HG02852 (cell line): Measurements from ENCODE around the gene TRIM33.
"Not testable (repeated sequence)": the region's sequence is repeated elsewhere in the genome, so short reads cannot be mapped to it uniquely, and the experiment has no call there.

Experiments
- ATAC-seq: cut with Tn5 transposase; IDR thresholded peaks from one replicate; pipeline ENCODE4 v1.9.1; 2021; ENCODE audit warnings: mild to moderate bottlenecking, moderate library complexity; ENCODE audit not compliant: unreplicated experiment

TRIM33 gene

DNA sequence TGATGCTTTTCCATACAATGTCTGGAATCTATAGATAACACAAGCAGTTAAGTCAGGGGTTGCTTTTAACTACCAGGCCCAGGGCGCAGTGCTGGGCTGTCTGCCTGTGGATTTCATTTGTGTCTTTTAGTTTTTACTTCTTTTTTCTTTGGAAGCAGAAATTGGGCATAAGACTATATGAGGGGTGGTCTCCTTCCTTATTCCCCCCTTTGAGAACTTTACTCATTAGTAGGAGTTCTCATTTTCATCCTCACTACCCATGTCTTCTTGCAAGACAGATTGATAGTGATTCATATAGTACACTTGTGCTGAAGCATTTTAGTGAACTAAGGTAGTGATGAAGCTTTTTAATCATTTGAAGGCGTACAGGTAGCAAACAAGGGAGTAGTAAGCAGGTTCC lies 147.8 kb downstream of the TRIM33 start:
- not testable (repeated sequence) for ATAC-seq

DNA sequence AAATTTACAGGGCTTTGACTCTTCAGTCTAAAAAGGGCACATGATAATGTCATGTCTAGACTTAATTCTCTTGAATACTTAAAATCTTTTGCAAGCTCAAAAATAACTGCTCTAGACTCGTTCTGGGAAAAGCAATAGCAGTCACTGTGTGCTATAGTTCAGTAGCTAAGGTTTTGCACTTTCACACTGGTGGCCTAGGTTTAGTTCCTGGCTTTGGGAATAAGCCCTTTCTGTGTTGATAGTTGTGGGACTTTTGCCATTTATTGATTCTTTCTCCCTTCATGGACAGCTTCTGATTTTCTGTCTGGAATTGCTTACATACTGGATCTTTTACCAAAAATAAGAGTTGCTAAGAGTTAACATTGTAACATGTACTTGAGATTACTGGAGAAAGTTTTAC lies 151.2 kb downstream of the TRIM33 start:
- no peak for ATAC-seq

DNA sequence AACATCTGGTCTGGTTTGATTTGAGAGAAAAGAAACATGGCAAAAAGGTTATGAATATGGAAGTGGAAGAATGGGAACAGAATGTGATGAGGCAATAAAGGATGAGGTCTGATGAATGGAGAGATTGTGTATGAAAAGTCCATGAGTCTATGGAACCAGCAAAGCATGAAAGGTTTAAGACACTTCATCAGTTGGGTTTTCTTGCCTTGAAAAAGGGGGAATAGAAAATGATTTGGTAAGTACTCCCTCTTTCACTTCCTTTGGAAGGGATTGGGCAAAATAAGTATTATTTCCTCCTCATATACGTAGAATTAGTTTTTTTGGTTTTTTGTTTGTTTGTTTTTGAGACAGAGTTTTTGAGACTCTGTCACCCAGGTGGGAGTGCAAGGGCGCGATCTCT lies 155.8 kb downstream of the TRIM33 start:
- no peak for ATAC-seq

DNA sequence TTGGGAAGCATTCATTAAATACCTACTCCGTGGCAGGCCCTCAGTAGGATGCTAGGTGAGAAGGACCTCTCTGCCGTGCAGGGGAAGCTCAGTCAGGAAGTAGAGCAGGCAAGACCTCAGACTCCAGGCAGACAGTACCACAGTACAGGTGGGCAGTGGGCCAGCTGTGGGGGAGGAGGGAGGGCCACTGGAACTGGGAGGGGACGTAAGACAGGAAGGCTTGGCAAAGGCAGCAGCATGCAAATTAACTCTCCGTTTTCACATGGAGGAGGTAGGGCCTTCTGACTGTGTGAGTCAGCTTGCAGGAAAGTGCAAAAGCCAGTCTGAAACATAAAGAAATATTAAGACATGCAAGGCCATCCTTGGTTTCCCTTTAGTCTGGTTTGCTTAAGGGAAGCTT lies 157.7 kb downstream of the TRIM33 start:
- peak; percentile 41 for ATAC-seq

DNA sequence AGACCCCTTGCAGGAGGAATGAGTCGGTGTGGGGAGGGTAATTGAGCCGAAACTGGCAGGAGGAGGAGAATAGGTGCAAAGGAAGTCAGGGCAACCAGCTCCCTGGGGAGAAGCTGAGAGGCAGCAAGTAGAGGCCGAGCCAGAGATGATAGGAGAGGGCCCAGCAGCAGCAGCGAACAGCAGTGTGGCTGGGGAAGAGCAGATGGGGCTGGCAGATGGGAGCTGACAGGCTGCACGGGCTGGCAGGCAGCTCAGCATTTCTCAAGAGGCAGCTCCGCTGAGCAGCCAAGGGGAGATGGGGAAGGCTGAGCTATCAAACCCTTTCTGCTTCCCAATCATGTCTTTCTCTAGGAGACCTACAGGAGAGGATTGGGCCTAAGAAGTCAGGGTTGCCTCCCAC lies 158.2 kb downstream of the TRIM33 start:
- no peak for ATAC-seq

DNA sequence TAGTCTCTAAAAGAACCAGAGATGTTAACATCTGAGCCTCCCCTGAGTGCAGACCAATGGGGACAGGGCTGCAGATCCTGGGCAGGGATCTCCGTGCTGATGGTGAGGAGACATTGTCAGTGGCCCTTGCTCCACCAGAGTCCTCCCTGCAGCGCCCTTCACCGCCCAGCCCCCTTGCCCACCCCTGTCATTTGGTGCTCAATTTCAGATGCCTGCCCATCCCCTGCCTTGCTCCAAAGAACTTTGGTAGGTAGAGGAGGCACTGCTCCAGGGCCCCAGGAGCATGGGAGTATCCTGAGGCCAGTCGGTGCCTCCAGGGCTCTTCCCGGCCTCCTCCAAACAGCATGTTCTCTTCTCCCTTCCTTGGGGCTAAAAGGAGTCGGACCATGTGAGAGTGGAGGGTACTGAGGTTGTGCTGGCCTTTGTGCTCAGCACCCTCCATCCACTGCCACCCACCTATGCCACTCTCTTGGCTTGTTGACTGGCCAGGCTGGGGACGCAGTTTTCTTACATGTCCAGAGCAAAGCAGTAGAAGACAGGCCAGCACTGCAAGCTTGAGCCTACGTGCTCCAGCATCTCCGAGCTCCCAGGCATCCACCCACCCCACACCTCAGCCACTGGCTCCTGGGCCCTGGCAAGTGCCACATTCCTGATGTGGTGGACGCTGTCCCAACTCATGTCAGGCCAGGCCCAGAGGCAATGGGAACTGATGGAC lies 160.1 kb downstream of the TRIM33 start:
- no peak for ATAC-seq

DNA sequence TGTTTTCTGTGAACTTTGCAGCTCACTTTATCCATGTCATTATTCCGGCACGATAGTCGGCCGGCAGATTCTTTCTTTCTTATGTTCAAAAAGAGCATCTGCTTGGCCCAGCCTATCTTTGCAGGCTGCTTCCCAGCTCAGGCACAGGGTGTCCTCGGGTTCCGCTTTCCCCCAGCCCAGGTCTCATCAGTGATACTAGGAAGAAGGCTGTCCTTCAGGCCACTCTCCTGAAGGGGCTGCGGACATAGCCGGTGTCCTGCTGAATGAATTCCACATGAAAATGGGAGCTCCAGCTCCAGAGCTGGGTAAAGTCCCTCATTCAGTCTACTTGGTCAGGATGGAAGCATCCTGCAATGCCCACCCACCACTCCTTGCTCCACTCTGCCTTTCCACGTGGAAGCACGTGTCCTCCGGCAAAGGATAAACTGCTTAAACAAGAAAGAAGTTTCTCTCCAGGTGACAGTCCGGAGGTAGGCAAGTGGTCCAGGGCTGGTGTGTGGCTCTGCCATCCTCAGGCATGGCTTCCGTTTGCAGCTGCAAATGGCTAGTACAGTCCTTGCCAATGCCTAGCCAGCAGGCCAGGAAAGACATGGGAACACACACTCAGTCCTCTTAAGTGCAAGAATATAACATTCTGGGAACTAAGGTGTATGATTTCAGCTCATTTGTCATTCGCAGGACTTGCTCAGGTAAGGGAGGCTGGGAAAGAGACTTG lies 161.0 kb downstream of the TRIM33 start:
- ATAC-seq = no peak

DNA sequence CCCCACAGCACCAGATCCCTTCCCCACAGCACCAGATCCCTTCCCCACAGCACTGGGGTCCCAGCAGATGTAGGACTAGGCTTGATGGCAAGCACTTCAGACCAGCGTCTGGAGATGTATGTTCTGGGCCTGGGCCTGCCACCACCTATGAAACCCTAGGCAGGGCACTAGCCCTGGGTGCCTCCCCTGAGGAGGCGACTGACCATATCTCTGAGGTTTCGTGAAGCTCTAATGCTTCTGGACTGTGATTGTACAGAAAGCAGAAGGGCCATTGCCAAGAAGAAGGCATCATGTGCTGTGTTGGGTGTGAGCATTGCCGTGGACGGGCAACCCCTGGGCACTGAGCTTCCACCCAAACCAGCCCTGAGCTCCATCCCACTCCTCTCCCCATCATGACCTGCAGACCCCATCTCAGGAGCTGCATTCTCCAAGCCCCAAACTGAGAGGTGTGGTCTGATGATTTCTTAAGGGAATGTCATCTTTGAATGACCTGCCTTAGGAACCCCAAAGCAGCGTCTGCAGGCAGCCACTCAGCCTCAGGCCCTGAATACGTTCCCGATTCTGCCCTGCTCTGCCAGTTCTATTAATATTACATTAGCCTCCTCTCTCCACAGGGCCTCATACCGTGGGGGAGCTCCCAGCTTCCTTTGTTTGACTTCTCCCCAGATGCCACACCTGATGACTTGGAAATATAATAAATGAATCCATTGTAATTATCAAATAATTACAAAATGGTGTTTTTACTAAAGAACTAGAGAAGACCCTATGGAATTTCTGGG lies 163.4 kb downstream of the TRIM33 start:
- no peak for ATAC-seq

DNA sequence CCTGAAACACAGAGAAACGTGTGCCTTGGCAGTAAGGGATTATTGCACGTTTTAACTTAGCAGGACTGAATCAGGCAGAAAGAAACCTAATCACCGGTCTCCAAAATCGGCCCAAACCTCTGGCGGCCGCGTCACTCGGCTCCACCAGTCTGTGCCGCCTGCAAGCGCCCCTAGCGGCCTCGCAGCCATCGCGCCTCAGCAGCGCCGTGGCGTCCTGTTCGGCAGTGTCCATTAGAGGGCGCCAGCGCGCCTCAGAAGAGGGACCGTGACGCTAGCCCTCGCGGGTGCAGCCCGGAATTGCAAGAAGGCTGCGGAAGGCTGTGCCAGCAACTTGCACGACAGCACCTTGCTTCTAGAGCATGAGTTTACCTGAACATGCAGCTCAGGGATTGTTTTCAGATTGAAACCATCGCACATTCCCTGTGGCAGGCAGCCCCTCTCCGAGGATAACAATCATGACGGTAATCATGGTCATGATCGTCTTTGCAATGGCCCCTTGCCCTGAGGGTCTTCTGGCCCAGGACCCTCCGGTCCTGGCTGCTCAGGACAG lies 164.4 kb downstream of the TRIM33 start:
- ATAC-seq = peak; percentile 100

DNA sequence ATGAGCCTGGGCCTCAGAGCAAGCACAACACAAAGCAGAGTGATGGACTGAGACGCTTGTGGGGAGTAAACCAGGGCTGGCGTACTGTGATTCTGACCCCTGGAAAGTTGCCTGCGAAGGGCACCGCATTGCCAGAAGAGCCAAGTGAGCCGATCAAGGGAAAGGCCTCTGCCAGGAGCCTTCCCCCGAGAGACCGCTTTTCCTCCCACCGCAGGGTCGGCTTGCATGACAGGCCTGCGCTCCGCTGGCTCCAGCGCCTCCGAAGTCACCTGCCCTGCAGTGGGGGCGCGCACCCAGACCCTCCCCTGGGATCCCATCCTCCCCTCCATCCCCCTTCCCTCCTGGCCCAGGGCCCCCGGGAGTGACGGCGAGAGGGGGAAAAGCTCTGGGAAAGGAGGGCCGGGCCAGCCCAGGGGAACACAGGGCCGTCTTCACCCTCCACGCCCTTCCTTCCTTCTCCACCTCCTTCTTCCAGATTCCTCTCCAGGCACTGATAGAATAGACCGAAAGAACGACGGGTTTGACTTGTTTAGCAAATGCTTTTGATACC lies 165.0 kb downstream of the TRIM33 start:
- ATAC-seq = peak; percentile 32

DNA sequence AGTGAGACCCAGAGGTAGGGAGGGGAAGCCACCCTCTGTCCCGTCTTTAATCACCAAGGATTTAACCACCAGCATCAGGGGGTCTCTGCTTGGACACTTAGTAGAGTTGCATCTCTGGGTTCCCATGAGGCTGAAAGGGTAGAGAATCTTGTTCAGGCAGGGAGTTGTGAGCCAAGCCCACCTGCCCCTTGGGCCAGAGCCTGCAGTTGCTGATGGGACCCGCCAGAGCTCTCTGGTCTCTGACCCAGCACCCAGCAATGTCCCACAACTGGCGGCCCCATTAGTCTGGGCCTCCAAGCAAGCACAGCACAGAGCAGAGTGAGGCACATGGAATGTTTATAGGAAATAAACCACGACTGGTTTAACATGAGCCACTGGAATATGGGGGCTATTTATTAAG lies 166.3 kb downstream of the TRIM33 start:
- ATAC-seq = no peak
